Hepatocyte (in vitro differentiated cells): Measurements from ENCODE around the gene TMEM255B.

Source experiments
- CTCF ChIP-seq: fragments of 200-600 bp; sonication (generic); IDR thresholded peaks from 2 replicates; pipeline ENCODE4 v1.5.1; 2016; ENCODE audit warnings: antibody characterized with exemption, mild to moderate bottlenecking; ENCODE audit not compliant: poor library complexity
- EZH2 ChIP-seq: fragments of 200-600 bp; sonication (generic); IDR thresholded peaks from 2 replicates; pipeline ENCODE4 v1.6.1; 2016; ENCODE audit warnings: antibody characterized with exemption, mild to moderate bottlenecking, borderline replicate concordance

- TF ChIP-seq EZH2 = no peak
- TF ChIP-seq CTCF = no peak
Observed at GRCh38 chr13:113754691-113755090, 4.3 kb upstream of the TMEM255B start.
